Breast epithelium (tissue), 4 donors: ENCODE results near the gene CCNJL. TPM values are rescaled to one million over a fixed set of nuclear protein-coding genes. Genes with fewer than 3 reads are reported as not detected.

Experiments used
- DNase-seq, 2 donors: peaks; one replicate each; pipeline ENCODE4 v3.0.0-alpha.2; 2019; ENCODE audit warnings: low spot score in 2 of 2
- H3K27ac ChIP-seq, 2 donors: fragments of 200-600 bp; sonication (generic) in 1 of 2; one replicate each; pipeline ENCODE4 v1.5.1; 2016 to 2019; ENCODE audit warnings: mild to moderate bottlenecking in 1 of 2
- H3K27me3 ChIP-seq, 2 donors: fragments of 200-600 bp; sonication (generic) in 1 of 2; one replicate each; pipeline versions ENCODE4 v1.5.1 to v1.6.0; 2017 to 2019; ENCODE audit warnings: control low read depth in 1 of 2, mild to moderate bottlenecking in 1 of 2
- H3K36me3 ChIP-seq: fragments of 200-600 bp; one replicate; pipeline ENCODE4 v1.5.1; 2019
- H3K4me1 ChIP-seq, 2 donors: fragments of 200-600 bp; sonication (generic); one replicate each; pipeline ENCODE4 v1.5.1; 2016 to 2019; ENCODE audit warnings: control low read depth in 1 of 2
- H3K4me3 ChIP-seq, 3 donors: fragments of 200-600 bp; sonication (generic); 1 replicate in 2 of 3; 2 replicates in 1 of 3; pipeline ENCODE4 v1.5.1; 2016 to 2019; ENCODE audit warnings: mild to moderate bottlenecking in 3 of 3, moderate library complexity in 2 of 3
- H3K9me3 ChIP-seq, 2 donors: fragments of 200-600 bp; sonication (generic) in 1 of 2; one replicate each; pipeline ENCODE4 v1.5.1; 2016 to 2019; ENCODE audit warnings: control low read depth in 1 of 2
- CTCF ChIP-seq, 3 donors: fragments of 450-650 bp; IDR thresholded peaks; one replicate each; pipeline ENCODE4 v1.5.1; 2016 to 2017; ENCODE audit warnings: antibody characterized with exemption in 3 of 3, mild to moderate bottlenecking in 3 of 3, moderate library complexity in 3 of 3
- POLR2A ChIP-seq: fragments of 450-650 bp; IDR thresholded peaks from one replicate; pipeline ENCODE4 v1.6.1; 2016; ENCODE audit warnings: antibody characterized with exemption, mild to moderate bottlenecking, moderate library complexity
- POLR2AphosphoS5 ChIP-seq, 3 donors: sonication (generic); formaldehyde crosslinking; IDR thresholded peaks; one replicate each; pipeline ENCODE4 v1.6.1; 2017; ENCODE audit warnings: antibody characterized with exemption in 3 of 3
- intact Hi-C: fragments of 100-400 bp; cut with DNase I; formaldehyde crosslinking; loops from one replicate; pipeline ENCODE4 v1.15.1; 2023; ENCODE audit warnings: low total_unique reads
- total RNA-seq, 3 donors: library from RNA; depleted of rRNA; stranded (reverse); fragments of >200 nt; gene quantifications; one replicate each; pipeline ENCODE4 v1.1.0, GENCODE V29; 2016

Gene CCNJL
- total RNA-seq, 3 donors from 2014 or later, result 0.32 to 4.2 (median 3.6) TPM

- Histone ChIP-seq H3K27me3 (no peaks in the 10 kb centered on the region), H3K9me3 (no peaks in the 10 kb centered on the region), H3K27ac (no peak overlapping the region), H3K36me3 (no peaks in the 10 kb centered on the region), H3K4me3 (no peak overlapping the region), H3K4me1 (no peaks in the 10 kb centered on the region)
- TF ChIP-seq POLR2AphosphoS5 (IDR thresholded peaks at IDR 0.05) (no peak), CTCF (IDR thresholded peaks at IDR 0.05) (no peak), POLR2A (no peak)
- intact Hi-C loops, result no loop called here
- DNase-seq, result no peak
Observed at GRCh38 chr5:160280384-160281095, 31.8 kb downstream of the CCNJL start.

GRCh38 chr5:160278343-160278742, 34.0 kb downstream of the CCNJL start:
- TF ChIP-seq POLR2A (no peak), POLR2AphosphoS5 (IDR thresholded peaks at IDR 0.05) (no peak), CTCF (IDR thresholded peaks at IDR 0.05) (no peak)
- H3K9me3 ChIP-seq, result no peaks in the 10 kb centered on the region
- no peaks in the 10 kb centered on the region for H3K4me1 ChIP-seq
- no peaks in the 10 kb centered on the region for H3K27me3 ChIP-seq
- intact Hi-C loops, result no loop called here
- H3K4me3 ChIP-seq, result no peak overlapping the region
- no peaks in the 10 kb centered on the region for H3K36me3 ChIP-seq
- DNase-seq, result no peak
- no peak overlapping the region for H3K27ac ChIP-seq

- no peaks in the 10 kb centered on the region for H3K27me3 ChIP-seq
- H3K27ac ChIP-seq, result no peak overlapping the region
- intact Hi-C loops, result no loop called here
- TF ChIP-seq POLR2A (no peak), POLR2AphosphoS5 (IDR thresholded peaks at IDR 0.05) (no peak), CTCF (IDR thresholded peaks at IDR 0.05) (no peak)
- peaks cover 0 to 10% of the 10 kb centered on the region in 2 donors for H3K4me1 ChIP-seq
- H3K4me3 ChIP-seq, result no peak overlapping the region
- no peak for DNase-seq
- H3K9me3 ChIP-seq, result no peaks in the 10 kb centered on the region
- no peaks in the 10 kb centered on the region for H3K36me3 ChIP-seq
Observed at GRCh38 chr5:160274483-160274931, 37.9 kb downstream of the CCNJL start.

GRCh38 chr5:160272889-160273288, 39.5 kb downstream of the CCNJL start:
- no peak overlapping the region for H3K4me3 ChIP-seq
- no peak overlapping the region for H3K27ac ChIP-seq
- peaks cover 8 to 15% of the 10 kb centered on the region in 2 donors for H3K4me1 ChIP-seq
- no peaks in the 10 kb centered on the region for H3K9me3 ChIP-seq
- H3K27me3 ChIP-seq, result no peaks in the 10 kb centered on the region
- intact Hi-C loops, result no loop called here
- no peak for DNase-seq
- H3K36me3 ChIP-seq, result no peaks in the 10 kb centered on the region
- no peak for TF ChIP-seq POLR2A
- no peak for TF ChIP-seq POLR2AphosphoS5 (IDR thresholded peaks at IDR 0.05)
- no peak for TF ChIP-seq CTCF (IDR thresholded peaks at IDR 0.05)

GRCh38 chr5:160272264-160272663, 40.1 kb downstream of the CCNJL start:
- no peak for DNase-seq
- no peak overlapping the region for H3K4me3 ChIP-seq
- H3K36me3 ChIP-seq, result no peaks in the 10 kb centered on the region
- no peaks in the 10 kb centered on the region for H3K9me3 ChIP-seq
- no peak overlapping the region for H3K27ac ChIP-seq
- no peak for TF ChIP-seq POLR2AphosphoS5 (IDR thresholded peaks at IDR 0.05)
- TF ChIP-seq CTCF (IDR thresholded peaks at IDR 0.05), result no peak
- no peak for TF ChIP-seq POLR2A
- peaks cover 8 to 15% of the 10 kb centered on the region in 2 donors for H3K4me1 ChIP-seq
- H3K27me3 ChIP-seq, result no peaks in the 10 kb centered on the region
- intact Hi-C loops, result no loop called here
